ENCODE results near the gene GALNT10.
A peak's percentile ranks its signal among the peaks of the same experiment; 100 is the strongest.
"Not testable (repeated sequence)": the region's sequence is repeated elsewhere in the genome, so short reads cannot be mapped to it uniquely, and the experiment has no call there.

The GALNT10 gene

GRCh38 chr5:154190595-154191304, at the start of gene GALNT10:
Gene GALNT10, plus strand, starts transcription at chr5:154190733. Its CDS starts 134 bp downstream, at chr5:154190867.
- peak; percentile 80 for DNase-seq (ENCODE audit: low read depth)
- no peak for TF ChIP-seq CTCF (IDR thresholded peaks at IDR 0.05; ENCODE audit: insufficient read depth, low read depth, low read length, missing control alignments)
- H3K4me3 ChIP-seq (ENCODE audit: low read length) = peak within 1 kb of the TSS; percentile 58

- no peak for DNase-seq (ENCODE audit: low read depth)
- no peak for TF ChIP-seq CTCF (IDR thresholded peaks at IDR 0.05; ENCODE audit: insufficient read depth, low read depth, low read length, missing control alignments)
- no peak overlapping the region for H3K4me3 ChIP-seq (ENCODE audit: low read length)
Observed at GRCh38 chr5:154141745-154142221, 48.8 kb upstream of the GALNT10 start.

GRCh38 chr5:154143211-154143641, 47.3 kb upstream of the GALNT10 start:
- no peak for TF ChIP-seq CTCF (IDR thresholded peaks at IDR 0.05; ENCODE audit: insufficient read depth, low read depth, low read length, missing control alignments)
- no peak overlapping the region for H3K4me3 ChIP-seq (ENCODE audit: low read length)
- DNase-seq (ENCODE audit: low read depth) = no peak

- H3K4me3 ChIP-seq (ENCODE audit: low read length) = no peak overlapping the region
- no peak for DNase-seq (ENCODE audit: low read depth)
- no peak for TF ChIP-seq CTCF (IDR thresholded peaks at IDR 0.05; ENCODE audit: insufficient read depth, low read depth, low read length, missing control alignments)
Observed at GRCh38 chr5:154145268-154145667, 45.3 kb upstream of the GALNT10 start.

- DNase-seq (ENCODE audit: low read depth) = no peak
- TF ChIP-seq CTCF (IDR thresholded peaks at IDR 0.05; ENCODE audit: insufficient read depth, low read depth, low read length, missing control alignments) = no peak
- H3K4me3 ChIP-seq (ENCODE audit: low read length) = no peak overlapping the region
Observed at GRCh38 chr5:154146409-154146808, 44.1 kb upstream of the GALNT10 start.

GRCh38 chr5:154147666-154148065, 42.9 kb upstream of the GALNT10 start:
- no peak overlapping the region for H3K4me3 ChIP-seq (ENCODE audit: low read length)
- no peak for DNase-seq (ENCODE audit: low read depth)
- no peak for TF ChIP-seq CTCF (IDR thresholded peaks at IDR 0.05; ENCODE audit: insufficient read depth, low read depth, low read length, missing control alignments)

GRCh38 chr5:154150471-154150870, 40.1 kb upstream of the GALNT10 start:
- not testable (repeated sequence) for H3K4me3 ChIP-seq (ENCODE audit: low read length); DNase-seq (ENCODE audit: low read depth)
